Stimulated activated CD8-positive, alpha-beta memory T cell treated with anti-CD3 and anti-CD28 coated beads, Interleukin-4, amount 100 ng/mL, for 4 hours (primary cell): ENCODE measurements around the gene TRAPPC4.
"Not testable (repeated sequence)": the region's sequence is repeated elsewhere in the genome, so short reads cannot be mapped to it uniquely, and the experiment has no call there.

Experiments used
- DNase-seq, 2 donors: peaks; one replicate each; pipeline ENCODE4 v3.0.0-alpha.2; 2020; ENCODE audit warnings: low read depth in 2 of 2, low spot score in 1 of 2

The TRAPPC4 gene

DNA sequence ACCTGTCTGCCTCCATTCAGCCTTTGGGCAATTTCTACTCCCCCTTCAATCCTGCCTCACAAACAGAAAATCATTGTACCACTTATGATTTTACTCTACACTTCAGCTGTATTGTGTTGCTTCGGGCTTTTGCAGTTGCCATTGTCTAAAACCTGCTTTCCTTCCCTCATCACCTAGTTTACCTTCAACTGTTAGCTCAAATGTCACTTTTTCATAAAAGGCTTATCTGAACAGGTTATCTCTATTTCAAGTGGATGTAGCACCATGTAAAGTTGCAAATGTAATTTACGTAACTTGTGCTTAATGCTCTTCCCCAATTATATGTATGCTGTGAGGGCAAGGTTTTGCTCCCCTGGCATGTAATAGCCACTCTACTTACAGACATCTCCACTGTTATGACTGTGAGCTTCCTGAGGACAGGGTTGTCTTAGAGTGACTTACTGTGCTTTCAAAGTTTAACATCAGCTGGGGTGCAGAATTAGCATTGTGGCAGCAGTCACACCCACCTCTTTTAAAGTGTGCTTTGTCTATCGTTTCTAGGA lies 5.9 kb upstream of the TRAPPC4 start:
- no peak for DNase-seq

DNA sequence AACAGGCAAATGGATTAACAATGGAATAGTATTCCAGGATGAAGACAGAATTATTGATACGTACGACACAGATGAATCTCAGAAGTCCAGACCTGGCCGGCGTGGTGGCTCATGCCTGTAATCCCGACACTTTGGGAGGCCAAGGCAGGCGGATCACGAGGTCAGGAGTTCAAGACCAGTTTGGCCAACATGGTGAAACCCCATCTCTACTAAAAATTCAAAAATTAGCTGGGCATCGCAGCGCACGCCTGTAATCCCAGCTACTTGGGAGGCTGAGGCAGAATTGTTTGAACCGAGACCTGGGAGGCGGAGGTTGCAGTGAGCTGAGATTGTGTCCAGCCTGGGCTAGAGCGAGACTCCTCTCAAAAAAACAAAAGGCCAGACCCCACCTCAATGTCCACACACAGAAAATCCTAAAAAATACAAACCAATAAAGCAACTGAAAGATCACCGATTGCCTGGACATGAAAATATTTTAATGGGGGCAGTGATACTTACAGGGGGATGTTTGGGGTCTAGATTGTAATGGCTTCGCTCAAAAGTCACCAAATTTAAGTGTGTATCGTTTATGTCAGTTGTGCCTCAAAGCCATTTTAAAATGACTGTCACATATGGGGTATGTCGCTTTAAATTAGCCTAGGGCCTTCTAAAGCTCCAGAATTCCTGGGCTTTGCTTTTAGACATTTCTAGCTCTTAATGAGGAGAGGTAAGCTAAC lies 4.2 kb upstream of the TRAPPC4 start:
- no peak for DNase-seq

DNA sequence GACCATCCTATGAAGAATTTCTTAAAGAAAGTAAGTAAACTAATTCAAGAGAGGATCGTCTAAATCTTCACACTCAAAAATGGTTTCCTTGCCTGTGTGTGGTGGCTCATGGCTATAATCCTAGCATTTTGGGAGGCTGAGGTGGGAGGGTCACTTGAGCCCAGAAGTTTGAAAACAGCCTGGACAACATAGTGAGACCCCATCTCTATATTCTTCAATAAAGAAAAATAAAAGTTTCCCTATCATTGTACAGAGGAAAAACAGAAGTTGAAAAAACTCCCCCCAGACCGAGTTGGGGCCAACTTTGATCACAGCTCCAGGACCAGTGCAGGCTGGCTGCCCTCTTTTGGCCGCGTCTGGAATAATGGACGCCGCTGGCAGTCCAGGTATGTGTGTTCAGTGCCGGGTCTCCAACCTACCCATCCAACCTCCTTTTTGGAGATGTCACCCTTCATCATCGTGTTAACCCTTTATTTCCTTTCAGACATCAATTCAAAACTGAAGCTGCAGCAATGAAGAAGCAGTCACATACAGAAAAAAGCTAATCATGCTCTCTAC lies 3.4 kb upstream of the TRAPPC4 start:
- no peak for DNase-seq

DNA sequence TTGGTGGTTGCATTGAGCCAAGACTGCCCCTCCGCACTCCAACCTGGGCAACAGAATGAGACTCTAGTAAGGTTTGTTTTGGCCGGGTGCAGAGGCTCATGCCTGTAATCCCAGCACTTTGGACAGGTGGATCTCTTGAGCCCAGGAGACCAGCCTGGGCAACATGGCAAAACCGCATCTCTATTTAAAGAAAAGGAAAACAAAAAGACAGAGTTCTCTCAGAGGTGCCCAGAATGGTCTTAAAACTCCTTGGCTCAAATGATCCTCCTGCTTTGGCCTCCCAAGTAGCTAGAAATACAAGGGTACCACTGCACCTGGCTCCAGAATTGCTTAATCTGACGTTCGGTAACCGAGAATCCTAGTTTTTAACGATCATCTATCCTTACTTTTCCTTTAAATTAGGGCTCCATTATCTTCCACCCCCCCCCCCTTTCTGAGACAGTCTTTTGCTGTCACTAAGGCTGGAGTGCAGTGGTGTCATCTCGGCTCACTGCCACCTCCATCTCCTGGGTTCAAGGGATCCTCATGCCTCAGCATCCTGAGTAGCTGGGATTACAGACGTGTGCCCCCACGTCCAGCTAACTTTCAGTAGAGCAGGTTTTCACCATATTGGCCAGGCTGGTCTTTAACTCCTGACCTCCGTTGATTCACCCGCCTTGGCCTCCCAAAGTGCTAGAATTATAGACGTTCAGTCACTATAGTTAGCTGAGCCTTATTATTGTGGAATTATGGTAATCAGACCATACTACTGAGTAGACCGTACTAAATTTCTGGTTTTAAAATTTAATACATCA lies 2.2 kb upstream of the TRAPPC4 start:
- DNase-seq: no peak

DNA sequence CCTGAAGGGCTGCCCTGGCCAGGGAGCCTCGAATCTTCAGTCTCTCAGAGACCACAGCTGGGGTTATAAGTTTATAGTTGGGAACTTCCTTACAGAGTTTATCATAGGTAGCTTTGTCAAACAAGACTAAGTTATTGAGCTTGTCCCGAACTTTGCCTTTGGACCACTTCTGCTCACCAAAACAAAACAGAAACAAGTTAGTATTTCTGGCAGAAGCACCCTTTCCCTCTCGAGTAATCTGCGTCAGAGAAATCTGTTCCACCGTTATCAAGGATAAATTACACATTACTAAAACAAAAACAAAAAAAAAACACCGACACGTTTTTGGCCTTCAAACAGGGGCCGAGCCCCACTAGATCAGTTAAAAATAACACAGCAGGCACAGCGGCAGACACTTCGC lies 1.2 kb upstream of the TRAPPC4 start:
- DNase-seq: not testable (repeated sequence)

DNA sequence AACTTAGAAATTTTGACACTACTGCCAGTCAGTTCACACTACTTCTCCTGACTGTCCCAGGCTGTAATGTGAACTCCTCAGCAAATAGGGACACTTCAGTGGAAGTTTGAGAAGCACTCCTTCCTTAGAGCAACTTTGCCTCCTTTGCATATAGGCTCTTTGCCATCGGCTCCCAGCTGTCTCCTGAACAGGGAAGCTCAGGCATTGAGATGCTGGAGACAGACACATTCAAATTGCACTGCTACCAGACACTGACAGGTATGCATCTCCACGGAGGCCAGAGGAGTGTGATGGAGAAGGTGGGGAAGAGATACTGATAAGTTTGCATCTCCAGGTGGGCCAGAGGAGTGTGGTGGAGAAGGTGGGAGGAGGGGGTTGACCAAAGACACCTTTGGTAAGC lies 1.4 kb downstream of the TRAPPC4 start:
- no peak for DNase-seq

DNA sequence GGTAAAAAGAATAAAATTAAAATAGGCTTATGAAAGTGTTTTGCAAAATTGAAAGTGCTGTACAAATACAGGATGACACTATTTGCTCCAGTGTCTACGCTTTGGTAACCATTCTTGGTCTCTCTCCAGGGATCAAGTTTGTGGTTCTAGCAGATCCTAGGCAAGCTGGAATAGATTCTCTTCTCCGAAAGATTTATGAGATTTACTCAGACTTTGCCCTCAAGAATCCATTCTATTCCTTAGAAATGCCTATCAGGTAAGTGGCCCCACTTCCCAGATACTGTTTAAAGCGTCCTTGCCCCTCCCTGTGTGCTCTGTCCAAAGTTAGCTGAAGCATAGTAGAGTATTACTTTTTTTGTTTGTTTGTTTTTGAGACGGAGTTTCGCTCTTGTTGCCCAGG lies 3.1 kb downstream of the TRAPPC4 start:
- no peak for DNase-seq

DNA sequence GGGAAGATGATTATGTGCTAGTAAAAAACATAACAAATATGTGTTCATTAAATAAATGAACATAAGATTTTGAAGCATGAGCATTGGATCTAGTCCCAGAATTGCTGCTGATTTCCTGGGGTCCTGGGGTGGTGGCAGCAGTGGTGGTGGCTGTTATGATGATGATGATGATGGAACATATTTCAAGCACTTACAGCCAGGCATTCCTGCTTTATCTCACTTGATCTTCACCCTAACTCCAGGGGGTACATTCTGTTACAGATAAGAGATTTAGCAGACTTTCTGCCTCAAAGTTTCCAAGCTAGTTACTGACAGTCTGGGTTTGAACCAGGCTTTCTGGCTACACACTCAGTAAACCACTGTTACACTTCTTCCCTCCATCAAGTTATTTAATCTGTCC lies 5.2 kb downstream of the TRAPPC4 start:
- DNase-seq: no peak

DNA sequence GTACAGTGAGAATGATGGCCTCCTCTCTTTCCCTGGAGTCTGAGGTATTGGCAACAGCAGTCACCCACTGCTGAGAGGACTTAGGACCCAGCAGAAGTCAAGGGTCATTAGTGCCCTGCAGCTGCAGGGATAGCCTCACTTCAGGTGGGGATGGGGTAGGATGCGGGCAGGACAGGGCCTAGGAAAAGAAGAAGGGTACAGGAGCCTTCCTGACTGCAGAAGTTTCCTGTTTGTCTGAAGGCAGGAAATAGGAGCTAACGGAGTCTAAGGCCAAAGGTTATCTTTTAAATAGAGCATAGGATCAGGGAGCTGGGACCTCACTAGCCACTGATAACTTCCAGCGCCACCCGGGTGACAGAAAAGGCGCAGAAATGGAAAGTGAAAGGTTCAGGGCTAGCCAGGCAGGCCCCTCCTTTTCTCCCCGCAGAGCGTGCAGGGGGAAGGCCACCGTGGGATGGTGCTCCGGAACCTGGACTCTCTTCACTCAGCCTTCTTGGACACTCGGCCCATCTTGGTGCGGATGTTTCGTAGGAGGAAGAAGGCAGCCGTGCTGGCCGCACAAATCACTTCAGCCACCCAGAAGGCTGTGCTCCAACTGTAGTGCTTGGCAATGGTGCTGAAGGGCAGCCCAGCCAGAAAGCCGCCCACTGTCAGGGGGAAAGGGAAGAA lies 6.0 kb downstream of the TRAPPC4 start:
- no peak for DNase-seq

DNA sequence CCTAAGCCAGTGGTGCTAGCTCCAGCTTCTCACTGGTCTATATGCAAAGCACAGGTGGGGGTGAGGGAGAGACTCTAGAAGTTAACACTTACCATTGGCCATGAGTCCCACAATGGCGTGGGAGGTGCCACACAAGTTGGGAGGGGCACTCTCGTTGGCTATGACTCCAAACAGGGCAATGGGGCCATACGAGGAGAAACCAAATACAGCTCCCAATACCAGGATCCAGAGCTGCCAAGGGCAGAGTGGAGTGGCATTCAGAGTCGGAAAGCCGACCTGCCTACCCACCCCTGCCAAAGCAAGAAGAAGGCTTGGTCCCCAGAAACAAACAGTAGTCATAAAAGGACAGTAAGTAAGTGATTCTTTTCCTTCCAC lies 6.5 kb downstream of the TRAPPC4 start:
- no peak for DNase-seq

DNA sequence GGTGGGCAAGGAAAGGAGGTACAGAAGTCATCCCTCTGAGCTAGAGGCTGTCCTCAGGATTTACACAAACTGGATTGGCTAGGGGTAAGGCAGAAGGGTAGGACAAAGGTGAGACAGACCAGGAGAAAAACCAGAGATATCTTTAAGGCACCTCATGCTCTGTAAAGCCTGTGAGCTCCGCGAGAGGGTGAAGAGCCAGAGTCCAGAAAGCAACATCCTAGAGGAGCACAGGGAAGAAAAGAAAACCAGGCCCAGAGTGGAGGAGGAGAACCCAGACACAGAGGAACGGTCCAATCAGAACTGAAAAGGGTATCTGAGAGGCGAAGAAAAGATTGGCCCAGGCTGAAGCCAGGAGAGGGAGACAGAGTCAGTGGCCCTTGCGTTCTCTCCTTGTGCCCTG lies 7.0 kb downstream of the TRAPPC4 start:
- DNase-seq: no peak

DNA sequence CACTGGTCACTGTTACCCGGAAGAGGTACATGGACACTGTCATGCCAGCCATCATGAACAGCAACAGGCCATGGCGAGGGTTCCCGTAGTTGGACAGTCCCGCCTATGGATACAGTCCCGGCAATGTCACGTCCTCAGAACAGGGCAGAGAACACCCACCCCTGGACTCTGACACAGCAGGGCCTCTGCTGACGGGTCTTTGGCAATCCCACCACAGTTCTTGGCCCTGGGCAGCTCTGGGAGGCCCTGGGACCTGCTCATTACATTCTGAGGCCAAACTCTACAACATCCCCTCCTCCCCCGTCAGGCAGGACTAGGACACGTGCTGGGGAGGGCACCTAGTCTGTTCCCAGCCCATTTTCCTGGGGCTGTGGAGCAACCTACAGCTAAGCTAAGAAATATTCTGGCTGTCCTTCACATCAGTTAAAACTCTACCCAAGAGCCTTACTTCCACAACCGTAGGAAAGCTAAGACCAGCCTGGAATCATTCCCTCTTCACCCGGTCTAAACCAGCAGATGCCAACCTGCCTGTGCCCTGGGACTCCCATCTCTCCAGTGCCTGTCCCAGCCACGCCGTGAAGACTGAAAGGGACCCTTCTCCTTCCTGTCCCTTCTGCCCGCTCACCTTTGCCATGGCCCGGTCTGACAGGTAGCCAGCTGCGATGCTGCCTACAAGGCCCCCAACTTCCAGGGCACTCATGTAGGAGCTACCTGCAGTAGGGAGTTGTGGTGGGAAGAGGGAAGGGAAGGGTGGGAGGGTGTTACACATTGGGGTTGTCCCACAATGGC lies 7.6 kb downstream of the TRAPPC4 start:
- no peak for DNase-seq

DNA sequence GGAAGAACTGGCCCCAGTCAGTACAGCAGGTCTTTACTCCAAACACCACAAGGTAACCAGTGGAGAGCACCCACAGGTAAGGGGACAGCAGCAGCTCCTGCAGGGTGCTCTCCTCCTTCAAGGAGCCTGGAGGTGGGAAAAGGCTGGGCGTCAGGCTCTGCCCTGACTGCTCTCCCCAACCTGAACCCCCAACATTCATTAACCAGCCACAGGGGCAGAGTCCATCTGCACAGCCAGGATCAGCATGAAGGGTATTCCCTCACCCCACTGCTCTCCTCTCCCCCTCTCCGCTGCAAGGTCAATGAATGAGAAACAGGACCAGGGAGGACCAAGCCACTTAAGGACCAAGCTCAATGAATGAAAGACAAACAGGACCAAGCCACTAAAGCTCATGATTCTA lies 8.4 kb downstream of the TRAPPC4 start:
- DNase-seq: no peak

DNA sequence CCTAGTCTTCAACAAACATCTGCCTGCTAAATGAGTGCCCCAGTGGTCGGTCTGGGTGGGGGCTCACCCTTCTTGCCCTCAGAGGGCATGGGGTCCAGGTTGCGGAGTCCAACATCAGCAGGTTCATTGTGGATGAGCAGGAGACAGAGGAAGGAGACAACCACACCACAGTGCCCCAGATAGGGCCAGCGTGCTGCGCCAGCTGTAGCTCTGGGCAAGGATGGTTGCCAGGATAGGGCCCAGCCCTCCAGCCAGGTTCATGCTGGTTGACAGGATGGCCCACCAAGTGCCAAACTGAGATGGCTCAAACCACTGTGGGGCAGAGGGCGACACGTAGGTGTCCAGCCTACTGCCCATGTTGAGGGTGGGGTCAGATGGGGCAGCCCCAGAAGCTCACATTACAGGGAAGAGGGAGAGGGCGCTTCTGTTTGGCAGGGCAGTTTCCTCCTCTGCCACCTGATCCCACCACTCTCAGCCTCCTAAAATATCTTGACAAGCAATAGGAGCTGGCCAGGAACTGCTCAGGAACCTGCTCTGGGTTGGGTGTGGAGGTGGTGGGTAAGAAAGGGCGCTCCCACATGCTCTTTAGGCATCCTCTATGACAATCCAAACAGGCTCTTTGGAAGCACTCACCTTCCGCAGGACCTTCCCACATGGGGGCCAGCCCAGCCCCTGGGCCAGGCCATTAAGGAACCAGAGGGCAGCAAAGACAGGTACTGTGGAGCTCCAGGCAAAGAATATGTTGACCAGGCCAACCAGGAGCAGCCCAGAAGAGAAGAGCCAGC lies 9.2 kb downstream of the TRAPPC4 start:
- no peak for DNase-seq

DNA sequence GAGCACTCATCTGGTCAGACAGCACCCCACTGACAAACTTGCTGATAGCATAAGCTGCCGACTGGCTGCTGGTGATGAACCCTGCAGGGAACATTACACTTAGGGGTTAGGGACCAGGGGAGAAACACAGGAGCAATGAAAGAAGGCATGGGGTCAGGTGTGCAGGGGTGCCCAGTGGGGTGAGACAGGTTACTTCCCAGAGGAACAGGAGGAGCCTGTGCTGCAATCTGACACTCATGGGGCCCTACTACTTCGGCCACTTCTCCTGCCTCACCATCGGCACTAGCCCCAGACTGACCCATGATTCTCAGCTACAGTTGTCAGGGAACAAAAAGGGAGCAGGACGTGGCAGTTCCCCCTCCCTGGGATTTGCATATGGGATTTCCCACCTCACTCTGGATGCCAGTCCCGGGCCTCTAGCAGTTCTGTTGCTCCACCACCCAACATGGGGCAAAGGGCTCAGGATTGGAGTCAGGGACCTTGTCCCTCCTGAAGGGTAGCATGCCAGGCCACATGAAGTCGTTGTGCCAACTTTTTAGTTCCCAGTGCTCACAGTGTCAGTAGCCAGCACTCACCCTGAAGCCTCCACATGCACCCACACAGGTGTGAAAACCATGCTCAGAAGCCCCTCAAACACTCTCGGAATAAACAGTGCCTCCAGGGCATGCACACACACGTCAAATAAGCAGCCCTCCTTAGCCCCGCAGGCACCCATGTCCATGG lies 9.9 kb downstream of the TRAPPC4 start:
- no peak for DNase-seq

DNA sequence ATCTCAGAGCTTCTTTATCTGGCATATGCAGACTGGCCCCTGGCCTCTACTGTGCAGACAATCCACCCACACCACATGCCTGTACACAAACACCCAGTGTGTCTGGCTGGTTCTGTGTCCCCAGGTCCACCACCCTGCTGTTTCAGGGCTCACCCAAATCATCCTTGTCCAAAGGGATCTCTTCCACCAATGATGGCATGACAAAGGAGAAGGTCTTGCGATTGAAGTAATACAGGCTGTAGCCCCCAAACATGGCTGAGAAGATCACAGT lies 10.4 kb downstream of the TRAPPC4 start:
- DNase-seq: no peak

DNA sequence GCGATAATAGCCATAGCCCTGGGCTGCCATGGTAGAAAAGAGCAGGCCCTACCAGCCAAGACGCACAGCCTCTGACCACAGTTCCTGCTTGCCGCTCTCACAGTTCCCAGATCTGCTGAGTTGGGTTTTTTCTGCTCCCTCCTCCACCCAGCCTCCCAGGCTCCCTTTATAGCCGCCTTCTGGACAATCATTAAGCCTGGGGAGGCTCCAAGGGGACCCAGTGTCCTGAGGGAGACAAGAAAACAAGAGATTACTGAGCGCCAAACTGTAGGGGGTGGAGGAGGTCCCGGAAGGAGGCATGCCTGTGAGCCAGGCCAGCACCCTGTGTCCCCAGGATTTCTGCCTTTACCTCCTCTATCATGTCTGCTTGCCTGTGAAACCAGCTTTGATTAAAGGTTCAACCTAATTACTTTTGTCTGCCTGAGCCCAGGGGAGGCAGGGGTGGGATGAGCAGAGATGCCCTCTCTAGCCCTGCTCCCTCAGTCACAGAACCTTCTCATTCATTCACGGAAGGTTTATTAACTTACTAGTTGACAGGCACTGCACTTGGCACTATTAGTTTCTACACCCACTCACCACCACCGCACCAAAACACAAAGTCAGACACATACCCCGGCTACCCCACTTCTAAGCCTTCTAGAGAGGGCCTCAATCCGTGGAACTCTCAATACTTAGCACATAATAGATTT lies 10.9 kb downstream of the TRAPPC4 start:
- DNase-seq: no peak

DNA sequence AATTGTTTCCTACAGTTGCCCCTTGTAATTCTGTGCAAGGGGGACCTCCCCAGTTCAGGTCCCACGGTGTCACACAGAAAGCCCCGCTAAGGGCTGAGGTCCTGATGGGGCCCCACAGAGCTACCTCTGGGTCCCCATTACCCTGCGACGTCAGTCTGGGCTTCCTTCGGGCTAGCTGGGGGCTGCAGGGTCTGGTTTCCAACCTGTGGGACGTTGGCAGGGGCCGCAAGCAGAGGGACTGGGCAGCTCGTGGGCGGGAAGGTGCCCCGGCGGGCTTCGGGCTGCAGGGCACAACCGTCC lies 11.4 kb downstream of the TRAPPC4 start:
- DNase-seq: no peak

DNA sequence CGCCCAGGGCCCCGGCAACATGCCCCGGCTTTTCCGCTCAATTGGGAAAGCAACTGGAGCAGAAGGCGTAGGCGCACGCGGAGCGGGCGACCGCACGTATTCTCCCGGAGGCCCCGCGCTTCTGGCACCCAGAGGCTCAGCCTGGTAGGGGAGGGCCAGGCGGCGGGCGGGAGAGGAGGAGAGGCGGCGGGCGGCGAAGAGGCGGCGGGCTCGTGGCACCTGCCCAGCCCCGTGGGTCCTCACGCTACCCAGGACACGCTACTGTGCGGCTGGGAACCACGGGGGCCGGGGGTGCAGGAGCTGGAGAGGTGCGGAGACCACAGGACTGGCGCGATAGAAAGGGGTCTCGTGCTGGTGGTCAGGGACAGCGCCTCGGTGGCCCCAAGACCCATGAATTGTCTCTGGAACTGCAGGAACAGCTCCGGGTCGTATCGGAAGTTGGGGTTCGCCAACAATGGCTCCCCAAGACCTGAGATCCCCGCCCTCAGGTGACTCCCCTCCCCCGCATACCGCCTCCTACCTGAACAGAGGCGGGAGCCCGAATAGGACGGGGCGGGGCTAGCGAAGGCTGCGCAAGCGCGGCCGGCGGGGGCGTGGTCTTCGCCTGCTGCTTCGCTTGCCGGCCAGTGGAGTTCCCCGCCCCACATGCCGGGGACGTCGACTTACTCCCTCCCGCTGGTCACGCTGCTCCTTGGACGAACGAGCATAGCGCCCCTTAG lies 11.9 kb downstream of the TRAPPC4 start, which contains the start of gene SLC37A4:
Gene SLC37A4, minus strand, starts transcription at position 549 of the 719 bp plus-strand sequence.
- DNase-seq: peak; percentile 98
